ENCODE results near the gene ATP6V0C.
A peak's percentile ranks its signal among the peaks of the same experiment; 100 is the strongest.

The ATP6V0C gene

DNA sequence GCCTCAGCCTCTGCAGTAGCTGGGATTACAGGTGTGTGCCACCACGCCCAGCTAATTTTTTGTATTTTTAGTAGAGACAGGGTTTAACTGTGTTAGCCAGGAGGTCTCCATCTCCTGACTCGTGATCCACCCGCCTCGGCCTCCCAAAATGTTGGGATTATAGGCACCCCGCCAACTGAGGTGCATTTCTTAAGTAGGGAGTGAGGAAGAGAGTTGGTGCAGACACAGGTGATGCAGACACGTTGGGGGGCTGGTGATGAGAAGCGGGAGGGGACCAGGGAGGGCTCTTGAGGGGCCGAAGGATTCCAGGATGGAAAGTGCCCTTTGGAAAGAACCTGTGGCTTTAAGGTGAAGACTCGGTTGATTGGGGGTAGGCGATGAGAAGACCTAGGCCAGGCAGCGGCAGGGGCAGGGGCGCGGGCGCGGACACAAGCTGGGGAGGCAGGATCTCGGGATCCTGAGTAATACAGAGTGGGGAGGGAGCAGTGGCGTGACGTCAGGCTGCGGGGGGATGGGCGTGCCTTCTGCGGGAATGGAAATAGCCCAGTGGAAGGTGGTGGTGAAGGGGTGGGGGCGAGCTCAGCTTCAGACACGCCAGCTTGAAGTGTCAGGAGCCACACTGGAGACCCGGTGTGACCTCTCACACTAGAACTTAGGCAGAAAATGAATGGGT is 2.5 kb upstream of the ATP6V0C start:
- no peak for DNase-seq (ENCODE audit: low read depth)

DNA sequence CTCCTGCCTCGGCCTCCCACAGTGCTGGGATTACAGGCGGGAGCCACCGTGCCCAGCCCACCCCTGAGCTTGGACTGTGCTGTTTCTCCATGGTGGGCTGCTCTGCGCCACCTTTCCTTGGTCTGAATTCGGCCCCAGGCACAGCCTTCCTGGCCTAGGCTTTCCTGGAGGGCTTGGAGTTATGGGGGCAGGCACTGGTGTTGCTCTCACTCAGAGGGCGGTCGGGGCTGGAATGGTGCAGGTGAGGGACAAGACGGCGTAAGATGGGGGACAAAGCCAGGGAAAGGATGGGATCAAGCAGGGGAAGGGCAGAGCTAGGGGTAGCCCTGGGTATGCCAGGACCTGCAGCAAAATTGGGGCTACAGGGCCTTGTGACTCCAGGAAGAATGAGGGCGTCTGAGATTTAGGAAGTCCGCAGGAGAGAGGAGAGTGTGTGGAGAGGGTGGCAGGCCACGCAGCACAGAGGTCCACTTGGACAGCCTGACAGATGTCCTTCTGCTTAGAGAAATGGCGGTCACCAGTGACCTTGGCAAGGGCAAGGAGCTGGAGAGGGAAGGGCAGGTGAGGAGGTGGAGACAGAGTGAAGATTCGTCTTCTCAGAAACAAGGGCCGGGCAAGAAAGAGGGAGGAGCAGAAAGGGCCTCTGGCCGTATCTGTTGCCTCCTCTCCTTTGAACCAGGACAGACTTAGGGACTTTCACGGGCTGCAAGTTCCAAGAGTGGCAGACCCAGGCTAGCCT is 1.6 kb upstream of the ATP6V0C start:
- DNase-seq (ENCODE audit: low read depth): no peak

DNA sequence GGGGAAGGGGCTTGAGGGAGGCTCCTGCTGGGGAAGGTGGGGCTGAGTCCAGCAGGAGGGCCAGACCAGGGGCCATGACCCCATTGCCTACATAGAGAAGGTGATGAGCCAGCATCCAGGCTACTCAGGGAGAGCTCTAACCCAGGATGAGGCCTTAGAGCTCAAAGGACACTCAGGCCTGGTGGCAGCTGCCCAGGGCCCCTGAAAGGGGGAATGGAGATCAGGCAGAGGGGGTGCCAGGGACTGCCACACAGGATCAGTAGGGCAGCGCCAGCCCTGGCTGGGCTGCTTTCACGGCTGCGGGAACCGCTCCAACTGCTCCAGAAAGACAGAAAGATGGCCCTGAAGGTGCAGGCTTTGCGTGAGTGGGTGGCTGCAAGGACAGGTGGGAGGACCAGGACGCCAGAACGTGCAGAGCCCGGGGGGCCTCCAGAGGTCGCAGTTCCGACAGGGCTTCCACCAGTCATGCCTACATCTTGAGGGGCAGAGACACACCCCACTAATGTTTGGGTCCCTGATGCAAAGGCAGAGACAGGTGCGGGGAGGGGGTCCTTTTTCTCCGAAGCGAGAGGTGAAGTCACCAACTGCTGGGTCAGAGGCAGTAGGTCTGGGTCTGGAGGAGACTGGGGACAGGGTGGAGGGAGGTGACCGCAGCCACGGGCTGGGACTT is 882 bp upstream of the ATP6V0C start:
- no peak for DNase-seq (ENCODE audit: low read depth)

DNA sequence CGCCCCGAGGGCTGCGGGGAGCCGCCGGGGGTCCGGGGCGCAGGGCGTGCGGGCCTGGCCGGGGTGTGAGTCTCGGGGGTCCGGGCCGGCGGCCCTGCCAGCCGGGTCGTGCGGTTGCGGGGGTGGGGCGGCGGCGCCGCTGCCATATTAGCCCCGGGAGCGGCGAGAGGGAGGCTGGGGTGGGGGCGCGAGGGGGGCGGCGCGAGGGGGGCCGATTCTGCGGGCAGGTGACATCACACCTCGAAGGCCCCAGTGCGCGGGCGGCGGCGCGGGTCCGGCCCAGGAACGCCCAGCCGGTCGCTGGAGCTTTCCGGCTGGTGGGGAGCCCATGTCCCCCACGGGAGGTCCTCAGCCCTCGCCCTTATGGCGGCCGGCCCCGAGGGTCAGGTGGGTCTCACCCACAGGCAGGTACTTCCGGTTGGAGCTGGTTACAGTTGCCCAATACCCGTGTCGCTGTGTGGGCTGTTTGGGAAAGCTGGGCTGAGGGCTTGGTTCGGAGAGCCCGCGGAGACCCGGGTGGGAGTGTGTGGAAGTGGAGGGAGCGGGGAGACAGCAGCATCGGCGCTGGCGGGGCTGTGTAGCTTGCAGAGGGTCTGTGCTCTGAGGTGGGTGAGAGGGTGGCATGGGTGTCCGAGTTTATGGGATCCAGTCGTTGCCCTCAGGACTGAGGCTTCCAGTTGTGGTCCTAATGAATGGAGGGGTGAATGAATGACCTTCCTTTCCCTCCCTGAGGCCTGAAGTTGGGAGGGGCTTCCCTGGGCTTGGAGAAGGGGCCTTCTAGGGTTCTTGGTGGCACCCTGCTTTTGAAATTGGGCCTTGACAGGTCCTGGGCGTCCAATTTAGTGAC is 804 bp downstream of the ATP6V0C start:
- no peak for DNase-seq (ENCODE audit: low read depth)

DNA sequence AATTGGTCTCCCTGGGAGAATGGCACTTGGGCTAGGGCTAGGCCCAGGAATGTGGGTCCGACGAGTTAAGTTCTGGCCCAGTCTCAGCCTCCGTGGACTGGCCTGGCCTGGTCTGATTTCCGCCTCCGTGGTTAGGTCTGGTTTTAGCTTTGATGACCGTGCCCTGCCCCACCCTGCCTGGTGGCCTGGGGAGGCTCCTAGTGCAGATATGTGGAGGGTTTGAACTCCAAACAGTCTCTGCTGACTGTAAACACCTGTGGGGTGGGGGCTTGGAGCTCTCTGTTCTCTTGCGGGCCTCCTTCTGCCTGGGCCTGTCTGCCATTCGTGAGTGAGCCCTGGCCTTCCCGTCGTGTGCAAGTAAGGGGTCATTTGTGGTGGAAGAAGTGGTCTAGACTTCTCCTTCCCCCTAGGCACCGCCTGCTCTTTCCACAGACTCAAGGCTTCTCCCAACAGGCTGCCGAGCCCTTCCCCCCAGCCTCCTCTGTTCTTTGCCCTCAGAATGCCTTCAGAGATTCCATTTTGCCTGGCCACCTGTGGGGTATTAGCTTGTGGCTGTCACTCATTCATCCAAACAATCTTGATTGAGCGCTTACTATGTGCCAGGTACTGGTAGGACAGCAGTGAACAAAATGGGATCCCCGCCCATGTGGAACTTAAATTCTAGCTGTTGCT is 1.6 kb downstream of the ATP6V0C start:
- no peak for DNase-seq (ENCODE audit: low read depth)

DNA sequence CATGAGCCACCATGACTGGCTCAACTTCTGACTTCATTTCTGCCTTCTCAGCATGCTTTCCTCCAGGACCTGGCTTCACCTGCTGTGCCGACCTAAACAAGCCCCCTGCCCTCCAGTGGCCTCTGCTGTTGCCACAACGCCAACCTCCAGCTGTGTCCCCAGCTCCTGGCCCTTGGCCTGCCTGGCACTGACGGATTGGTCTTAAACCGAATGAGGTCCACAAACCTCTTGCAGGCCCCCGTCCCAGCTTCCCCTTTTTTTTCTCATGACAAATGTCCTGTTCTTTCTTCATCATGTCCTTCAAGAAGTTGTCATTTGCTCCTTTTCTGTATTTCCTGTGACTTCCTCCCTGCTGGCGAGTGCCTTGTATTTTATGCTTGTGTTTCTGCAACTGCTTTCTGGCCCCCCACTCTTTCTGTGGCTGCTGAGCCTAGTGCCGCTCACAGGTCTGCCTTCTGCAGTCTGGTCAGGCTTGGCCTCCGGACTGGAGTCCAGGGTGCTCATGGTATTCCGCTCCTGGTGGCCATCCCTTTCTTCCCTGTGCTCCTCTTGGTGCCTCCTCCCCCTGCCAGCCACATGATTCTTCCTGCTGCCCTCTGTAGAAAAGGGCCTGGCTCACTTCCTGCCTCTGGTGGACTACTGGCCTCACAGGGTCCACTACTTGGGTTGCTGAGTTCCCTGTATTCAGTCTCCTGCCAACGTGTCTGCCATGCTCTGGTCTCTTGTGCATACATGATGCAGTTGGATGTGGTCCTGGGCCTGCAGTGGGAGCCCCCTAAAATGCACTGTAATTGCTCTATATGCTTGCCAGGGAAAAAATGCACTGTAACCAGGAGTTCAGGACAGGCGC is 2.9 kb downstream of the ATP6V0C start:
- DNase-seq (ENCODE audit: low read depth): no peak

DNA sequence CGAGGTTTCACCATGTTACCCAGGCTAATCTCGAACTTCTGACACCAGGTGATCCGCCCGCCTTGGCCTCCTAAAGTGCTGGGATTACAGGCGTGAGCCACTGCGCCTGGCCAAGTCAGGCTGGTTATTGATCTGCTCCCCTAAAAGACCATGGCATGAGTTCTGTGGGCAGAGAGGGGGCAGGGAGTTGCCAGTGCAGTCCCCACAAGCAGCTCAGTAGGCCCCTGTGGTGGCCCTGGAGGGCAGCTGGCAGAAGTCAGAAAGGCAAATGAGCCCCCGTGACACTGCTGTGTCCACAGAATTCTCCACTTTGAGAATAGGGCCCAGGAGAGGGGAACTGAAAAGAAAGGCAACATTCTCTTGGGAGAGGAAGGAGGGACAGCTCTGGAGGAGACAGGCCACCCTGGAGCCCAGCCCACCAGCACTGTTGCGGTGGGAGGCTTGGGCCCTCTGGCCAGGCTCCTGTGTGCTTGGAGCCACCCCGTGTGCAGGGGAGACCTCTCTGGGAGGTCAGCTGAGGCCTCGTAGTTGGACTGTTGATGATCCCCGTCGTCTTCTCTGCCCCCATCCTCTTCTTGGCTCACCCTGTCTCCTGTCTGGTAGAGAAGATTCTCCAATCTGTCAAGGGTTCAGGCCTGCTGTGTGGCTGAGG is 4.3 kb downstream of the ATP6V0C start:
- DNase-seq (ENCODE audit: low read depth): no peak

DNA sequence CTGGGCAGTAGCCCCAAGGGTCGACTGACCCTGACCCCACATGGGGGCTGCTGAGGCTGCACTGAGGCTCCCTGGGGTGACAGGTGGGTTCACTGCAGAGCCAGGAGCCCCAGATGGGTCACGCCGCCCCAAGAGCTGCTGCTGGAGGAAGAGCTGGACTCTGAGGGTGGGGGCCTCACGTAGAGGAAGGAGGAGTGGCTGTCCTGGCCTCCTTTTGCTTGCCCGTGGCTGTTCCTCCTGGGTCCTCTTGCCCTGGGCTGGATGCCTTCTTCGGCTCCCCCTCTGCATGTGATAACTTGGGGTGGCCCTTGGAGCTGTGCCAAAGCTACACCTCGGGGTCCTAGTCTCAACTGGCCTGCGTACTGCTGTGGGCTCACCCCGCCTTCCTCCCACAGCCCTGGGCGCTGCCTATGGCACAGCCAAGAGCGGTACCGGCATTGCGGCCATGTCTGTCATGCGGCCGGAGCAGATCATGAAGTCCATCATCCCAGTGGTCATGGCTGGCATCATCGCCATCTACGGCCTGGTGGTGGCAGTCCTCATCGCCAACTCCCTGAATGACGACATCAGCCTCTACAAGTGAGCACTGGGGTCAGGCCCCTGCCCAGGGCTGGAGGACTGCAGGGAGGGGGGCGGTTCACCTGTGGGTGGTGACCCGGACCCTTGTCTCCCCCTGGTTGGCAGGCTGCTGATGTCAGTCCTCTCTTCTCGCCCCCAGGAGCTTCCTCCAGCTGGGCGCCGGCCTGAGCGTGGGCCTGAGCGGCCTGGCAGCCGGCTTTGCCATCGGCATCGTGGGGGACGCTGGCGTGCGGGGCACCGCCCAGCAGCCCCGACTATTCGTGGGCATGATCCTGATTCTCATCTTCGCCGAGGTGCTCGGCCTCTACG is 5.3 kb downstream of the ATP6V0C start:
- no peak for DNase-seq (ENCODE audit: low read depth)

DNA sequence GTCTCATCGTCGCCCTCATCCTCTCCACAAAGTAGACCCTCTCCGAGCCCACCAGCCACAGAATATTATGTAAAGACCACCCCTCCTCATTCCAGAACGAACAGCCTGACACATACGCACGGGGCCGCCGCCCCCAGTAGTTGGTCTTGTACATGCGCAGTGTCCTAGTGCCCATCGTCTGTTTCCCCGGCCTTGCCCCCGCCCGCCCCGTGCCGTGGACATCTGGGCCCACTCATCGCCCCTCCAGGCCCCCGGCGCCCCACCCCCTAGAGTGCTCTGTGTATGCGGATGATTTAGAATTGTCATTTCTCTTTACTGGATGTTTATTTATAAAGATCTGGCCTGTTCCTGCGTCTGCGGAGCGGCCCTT is 5.9 kb downstream of the ATP6V0C start:
- DNase-seq (ENCODE audit: low read depth): no peak

DNA sequence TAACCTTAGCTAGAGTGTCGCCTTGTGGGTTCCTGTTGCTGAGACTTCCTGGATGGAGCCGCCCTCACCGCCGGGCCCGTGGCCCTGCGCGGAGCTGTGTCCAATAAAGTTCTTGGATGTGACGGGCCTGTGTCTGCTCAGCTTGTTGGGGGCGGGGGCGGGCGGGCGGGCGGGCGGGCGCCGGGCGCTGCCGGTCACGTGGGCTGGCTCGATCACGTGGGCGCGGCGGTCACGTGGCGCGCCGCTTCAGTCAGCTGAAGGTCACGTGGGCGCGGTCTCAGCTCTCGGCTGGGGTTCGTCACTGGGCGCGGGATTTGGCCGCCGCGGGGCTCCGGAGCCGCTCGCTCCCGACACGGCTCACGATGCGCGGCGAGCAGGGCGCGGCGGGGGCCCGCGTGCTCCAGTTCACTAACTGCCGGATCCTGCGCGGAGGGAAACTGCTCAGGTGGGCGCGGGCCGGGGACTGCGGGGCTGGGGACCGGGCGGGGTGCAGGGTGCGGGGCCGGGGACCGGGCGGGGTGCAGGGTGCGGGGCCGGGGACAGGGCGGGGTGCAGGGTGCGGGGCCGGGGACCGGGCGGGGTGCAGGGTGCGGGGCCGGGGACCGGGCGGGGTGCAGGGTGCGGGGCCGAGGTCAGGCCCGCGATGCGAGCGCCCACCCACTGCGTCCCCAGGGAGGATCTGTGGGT is 6.5 kb downstream of the ATP6V0C start, which contains the start of gene AMDHD2:
TSS of gene AMDHD2 (plus strand) at position 275 of the 687 bp plus-strand sequence. CDS start at position 363, 88 bp downstream.
- peak; percentile 82 for DNase-seq (ENCODE audit: low read depth)

DNA sequence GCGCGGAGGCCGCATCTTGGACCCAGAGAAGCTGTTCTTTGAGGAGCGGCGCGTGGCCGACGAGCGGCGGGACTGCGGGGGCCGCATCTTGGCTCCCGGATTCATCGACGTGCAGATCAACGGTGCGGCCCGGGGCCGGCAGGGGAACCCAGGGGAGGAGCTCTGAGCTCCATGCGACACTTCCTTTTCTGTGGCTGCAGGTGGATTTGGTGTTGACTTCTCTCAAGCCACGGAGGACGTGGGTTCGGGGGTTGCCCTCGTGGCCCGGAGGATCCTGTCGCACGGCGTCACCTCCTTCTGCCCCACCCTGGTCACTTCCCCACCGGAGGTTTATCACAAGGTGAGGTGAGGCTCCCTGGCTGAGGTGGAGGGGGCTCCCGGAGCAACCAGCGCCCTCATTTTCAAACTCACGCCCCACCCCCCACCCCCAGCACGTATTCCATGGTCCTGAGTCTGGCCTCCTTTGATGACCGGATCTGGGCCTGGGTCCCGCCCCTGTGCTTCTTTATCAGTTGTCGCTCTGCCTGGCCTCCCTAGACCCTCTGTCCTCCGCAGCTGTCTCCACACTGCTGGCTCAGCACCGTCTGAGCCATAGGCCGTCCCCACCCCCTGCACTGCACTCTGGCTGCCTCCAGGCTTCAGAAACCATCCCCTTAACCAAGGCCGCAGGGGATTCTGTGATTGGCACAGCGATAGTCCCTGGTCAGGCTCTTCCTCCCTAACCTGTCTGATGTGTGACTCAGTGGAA is 7.2 kb downstream of the ATP6V0C start:
- DNase-seq (ENCODE audit: low read depth): no peak

DNA sequence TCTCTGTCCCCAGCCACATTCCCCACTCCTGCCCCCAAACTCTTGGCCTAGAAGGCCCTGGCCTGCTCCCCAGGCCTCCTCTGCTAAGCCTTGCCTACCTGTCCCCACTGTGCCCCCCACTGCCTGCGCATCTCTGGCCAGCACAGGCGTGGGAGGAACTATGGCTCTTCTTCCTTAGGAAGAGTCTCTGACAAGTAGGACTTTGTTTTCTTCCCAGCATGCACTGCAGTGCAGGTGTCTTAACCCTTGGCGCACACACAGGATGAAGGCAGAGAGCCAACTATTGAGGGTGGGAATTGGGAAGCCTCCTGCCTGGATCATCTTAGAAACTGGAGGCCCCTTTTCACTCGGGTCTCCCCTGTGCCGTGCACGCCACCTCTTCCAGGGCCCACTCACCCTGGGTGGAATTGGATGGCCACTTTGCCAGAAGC is 10.1 kb downstream of the ATP6V0C start:
- no peak for DNase-seq (ENCODE audit: low read depth)

DNA sequence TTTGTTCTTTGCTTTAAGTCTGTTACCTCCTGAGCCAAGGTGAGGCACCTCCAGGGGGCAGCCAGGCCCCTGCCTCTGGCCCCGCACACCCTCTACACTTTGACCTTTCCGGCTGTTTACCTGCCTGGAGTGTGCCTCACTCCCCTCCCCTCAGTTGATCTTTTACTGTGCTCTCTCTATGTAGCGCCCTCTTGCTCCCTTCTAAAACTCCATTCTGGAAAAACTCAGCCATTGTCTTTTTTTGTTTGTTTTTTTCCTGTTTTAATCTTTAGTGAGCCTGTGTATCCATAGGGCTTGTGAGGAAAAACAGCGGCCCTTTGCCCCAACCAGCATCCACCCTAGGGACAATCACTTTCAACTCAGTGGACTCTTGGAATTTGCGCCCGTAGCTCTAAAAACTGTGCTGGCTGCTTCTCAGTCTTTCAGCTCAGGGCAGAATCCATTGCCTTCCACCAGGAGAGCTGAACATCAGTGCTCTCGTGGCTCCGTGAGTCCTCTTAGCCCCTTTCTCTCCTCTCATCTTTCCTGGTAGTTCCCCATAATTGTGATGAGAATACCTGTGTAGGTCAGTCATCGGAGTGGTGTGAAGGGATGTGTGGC is 10.7 kb downstream of the ATP6V0C start:
- DNase-seq (ENCODE audit: low read depth): no peak

DNA sequence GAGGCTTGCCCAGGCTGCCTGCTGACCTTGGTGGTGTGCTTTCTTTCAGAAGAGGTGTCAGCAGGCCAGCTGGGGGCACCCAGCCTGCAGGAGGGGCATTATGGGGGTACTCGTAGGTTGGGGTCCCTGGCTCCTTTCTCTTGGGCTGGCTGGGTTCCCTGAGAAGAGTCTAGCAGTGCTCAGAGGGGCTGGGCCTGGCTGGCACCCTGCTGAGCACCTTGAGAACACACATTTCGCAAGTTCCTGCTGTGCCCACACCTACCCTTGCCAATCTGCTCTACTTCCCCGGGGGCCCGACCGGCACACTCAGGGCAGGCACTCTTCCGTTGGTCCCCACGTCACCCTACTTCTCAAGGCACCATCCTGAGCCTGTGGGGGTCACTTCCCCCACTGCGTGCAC is 12.4 kb downstream of the ATP6V0C start:
- DNase-seq (ENCODE audit: low read depth): no peak

DNA sequence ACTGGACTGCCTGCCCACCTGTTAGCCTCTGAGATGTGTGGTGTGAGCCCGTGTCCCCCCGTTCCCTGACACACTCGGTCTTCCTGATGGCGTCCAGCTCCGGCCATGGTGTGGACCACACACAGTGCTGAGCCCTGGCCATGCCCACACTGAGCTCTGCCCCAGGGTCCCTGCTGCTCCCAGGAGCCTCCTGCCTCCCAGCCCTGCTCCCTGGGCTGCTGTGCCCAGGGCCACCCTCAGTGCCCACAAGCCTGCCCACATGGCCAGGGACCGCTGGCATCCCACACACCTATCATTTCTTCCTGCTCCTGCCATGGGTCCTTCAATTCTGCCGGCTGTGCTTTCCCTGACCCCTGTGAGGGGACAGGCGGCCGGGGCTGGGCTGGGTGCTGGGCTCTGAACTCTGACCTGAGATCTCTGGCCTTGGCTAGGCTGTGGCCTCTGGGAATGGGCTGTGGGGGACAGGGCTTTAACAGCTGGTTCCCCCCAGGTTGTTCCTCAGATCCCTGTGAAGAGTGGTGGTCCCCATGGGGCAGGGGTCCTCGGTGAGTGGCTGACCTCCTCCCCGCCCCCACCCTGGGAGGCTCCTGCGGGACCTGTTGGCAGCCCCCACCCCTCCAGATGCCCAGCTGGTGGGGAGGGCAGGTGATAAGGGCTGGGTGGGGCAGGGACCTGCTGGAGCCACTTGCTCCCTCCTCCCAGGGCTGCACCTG is 13.5 kb downstream of the ATP6V0C start:
- DNase-seq (ENCODE audit: low read depth): no peak

DNA sequence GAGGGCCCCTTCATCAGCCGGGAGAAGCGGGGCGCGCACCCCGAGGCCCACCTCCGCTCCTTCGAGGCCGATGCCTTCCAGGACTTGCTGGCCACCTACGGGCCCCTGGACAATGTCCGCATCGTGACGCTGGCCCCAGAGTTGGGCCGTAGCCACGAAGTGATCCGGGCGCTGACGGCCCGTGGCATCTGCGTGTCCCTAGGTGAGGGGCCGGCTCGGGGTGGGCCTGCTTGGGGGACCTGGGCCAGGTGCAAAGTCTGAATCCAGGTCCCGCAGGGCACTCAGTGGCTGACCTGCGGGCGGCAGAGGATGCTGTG is 14.0 kb downstream of the ATP6V0C start:
- no peak for DNase-seq (ENCODE audit: low read depth)
